ENCODE data around the gene DCLK1. TPM values are rescaled to one million over a fixed set of nuclear protein-coding genes. Genes with fewer than 3 reads are reported as not detected.

Gene DCLK1
- total RNA-seq, 1 donor from 2014 or later, result 9.9 TPM

GRCh38 chr13:35723821-35724220, 407.4 kb downstream of the DCLK1 start:
- intact Hi-C loops (cut with micrococcal nuclease), result no loop called here
- ATAC-seq (peak; percentile 87), DNase-seq (peak; percentile 68)

DNA sequence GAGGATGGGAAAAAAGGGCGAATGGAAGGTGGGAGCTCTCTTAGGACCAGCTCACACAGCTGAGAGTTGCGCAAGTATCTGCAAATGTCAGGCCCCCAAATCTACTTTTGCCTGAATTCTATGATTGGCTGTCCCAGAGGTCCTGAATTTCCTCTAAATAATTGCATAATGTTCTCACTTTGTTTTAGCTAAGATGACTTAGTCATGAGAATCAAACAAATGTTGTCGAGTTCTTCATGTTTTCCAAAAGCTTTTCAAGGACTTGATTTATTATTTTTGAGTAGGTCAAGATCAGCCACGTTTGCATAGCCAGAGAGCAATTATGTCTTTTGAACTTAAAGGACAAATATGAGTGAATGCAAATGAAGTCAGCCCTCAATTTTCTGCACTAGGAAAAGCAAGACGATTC, 408.1 kb downstream of the DCLK1 start:
- no peak for DNase-seq

DNA sequence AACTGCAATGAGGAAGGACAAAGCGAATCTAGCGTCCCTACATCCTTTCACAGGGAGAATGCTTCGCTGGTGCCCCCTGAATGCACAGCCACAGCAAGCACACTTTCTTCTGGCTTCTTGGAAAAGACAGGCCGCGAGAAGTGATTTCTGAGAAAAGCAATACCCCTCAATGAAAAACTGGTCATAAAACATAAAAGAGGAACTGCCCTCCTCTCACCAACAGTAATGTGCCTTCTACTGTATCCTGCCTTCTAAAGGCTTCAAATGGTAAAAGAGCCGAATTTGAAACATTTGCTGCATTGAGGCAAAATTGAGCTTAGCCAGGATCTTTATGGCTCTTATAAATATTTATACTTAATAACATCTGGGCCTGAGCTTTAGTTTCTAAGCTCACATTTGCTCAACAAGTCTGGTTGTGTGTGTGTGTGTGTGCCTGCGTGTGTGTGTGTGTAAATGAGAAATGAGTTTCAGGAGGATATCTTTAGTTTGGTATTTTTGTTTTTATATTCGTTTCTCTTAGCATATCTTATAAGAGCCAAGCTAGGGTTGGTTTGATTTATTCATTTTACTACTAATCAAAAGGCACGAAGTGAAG, 408.6 kb downstream of the DCLK1 start:
- intact Hi-C loops (cut with micrococcal nuclease), result no loop called here
- DNase-seq (no peak), ATAC-seq (no peak)

More for the DNA sequence above, 408.1 kb downstream of the DCLK1 start:
- peak; percentile 77 for ATAC-seq
- intact Hi-C loops (cut with micrococcal nuclease), result no loop called here

DNA sequence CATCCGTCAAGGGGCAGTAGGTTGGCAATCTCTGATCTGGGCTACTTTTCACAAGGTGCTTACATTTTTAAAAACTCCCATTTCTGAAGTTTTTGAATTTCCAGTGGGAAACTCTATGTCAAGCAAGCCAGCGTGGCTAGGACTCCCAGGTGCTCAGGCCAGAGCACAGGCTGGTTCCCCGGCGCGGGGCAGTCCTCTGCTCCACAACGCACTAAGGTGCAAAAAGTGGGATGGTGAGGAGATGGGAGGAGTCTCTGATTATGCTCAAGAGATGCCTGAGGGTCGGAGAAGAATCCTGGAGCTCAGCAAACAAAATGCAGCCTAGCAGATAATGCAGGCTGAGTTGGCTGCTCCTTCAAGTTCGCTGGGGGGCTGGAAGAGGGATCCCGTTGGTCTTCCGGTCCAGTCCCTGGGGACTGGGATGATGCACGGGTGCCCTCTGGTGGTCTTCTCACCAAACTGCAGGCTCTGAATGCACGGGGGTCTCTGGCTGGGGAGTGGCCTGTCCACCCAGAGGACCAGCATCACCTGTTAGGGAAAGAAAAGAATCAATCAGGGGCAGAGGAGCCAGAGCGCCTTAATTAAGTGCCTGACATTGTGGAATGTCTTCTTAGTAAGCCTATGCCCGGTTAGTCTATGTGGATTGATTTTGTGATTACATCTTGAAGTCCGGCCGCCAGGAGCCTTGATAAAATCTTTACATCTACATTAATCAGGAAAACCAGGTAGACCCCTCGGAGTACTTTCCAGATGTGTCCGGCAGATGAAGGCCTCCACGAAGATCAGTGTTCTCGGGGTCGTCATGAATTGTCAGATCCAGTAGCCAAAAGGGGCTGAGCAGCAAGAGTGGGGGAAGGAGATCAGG, 410.3 kb downstream of the DCLK1 start:
- intact Hi-C loops (cut with micrococcal nuclease), result no loop called here
- DNase-seq (peak; percentile 64), ATAC-seq (no peak)

GRCh38 chr13:35720290-35720689, 410.9 kb downstream of the DCLK1 start:
- intact Hi-C loops (cut with micrococcal nuclease), result no loop called here

More at GRCh38 chr13:35720290-35720689, 410.9 kb downstream of the DCLK1 start:
- no peak for DNase-seq
- ATAC-seq, result no peak

Other genes with a start within 250 kb of the DCLK1 start
- not detected for gene SOHLH2, start 83.2 kb upstream of the DCLK1 start, total RNA-seq
- gene CCDC169, start 166.4 kb upstream of the DCLK1 start, total RNA-seq, result 0.27 TPM
- 44.1 TPM for gene SPART, start 215.0 kb upstream of the DCLK1 start, total RNA-seq

All from left ventricle myocardium superior (tissue), 1 donor.